Activated CD4-positive, alpha-beta T cell treated with anti-CD3 and anti-CD28 coated beads for 48 hours (primary cell): ENCODE results near the gene PROKR2.

Experiments
- DNase-seq: peaks from one replicate; pipeline ENCODE4 v3.0.0-alpha.2; 2020

Gene PROKR2

GRCh38 chr20:5316188-5317158 is at the start of gene PROKR2:
TSS of gene PROKR2 (minus strand) at chr20:5316954. CDS start at chr20:5314369, 2,585 bp downstream.
- DNase-seq = peak; percentile 43

- no peak for DNase-seq
Observed at GRCh38 chr20:5364997-5365597, 48.3 kb upstream of the PROKR2 start.

- DNase-seq = no peak
Observed at GRCh38 chr20:5364136-5364821, 47.5 kb upstream of the PROKR2 start.

- DNase-seq = no peak
Observed at GRCh38 chr20:5362771-5363170, 46.0 kb upstream of the PROKR2 start.

- no peak for DNase-seq
Observed at GRCh38 chr20:5361176-5361575, 44.4 kb upstream of the PROKR2 start.

GRCh38 chr20:5357946-5358345 is 41.2 kb upstream of the PROKR2 start:
- DNase-seq = no peak

GRCh38 chr20:5356941-5357340 is 40.2 kb upstream of the PROKR2 start:
- DNase-seq = no peak

GRCh38 chr20:5354901-5355300 is 38.1 kb upstream of the PROKR2 start:
- DNase-seq = no peak

GRCh38 chr20:5353624-5354496 is 37.1 kb upstream of the PROKR2 start:
- DNase-seq = no peak

GRCh38 chr20:5349448-5349847 is 32.7 kb upstream of the PROKR2 start:
- DNase-seq = no peak

GRCh38 chr20:5342021-5342420 is 25.3 kb upstream of the PROKR2 start:
- DNase-seq = no peak

GRCh38 chr20:5331340-5331739 is 14.6 kb upstream of the PROKR2 start:
- DNase-seq = no peak

GRCh38 chr20:5328268-5328667 is 11.5 kb upstream of the PROKR2 start:
- DNase-seq = no peak

GRCh38 chr20:5327356-5327755 is 10.6 kb upstream of the PROKR2 start:
- no peak for DNase-seq

GRCh38 chr20:5315807-5316187 is 957 bp downstream of the PROKR2 start:
- DNase-seq = no peak

- DNase-seq = no peak
Observed at GRCh38 chr20:5313916-5314315, 2.8 kb downstream of the PROKR2 start.

GRCh38 chr20:5312518-5312917 is 4.2 kb downstream of the PROKR2 start:
- DNase-seq = no peak

- no peak for DNase-seq
Observed at GRCh38 chr20:5309971-5310370, 6.8 kb downstream of the PROKR2 start.

- no peak for DNase-seq
Observed at GRCh38 chr20:5298811-5299210, 17.9 kb downstream of the PROKR2 start.

GRCh38 chr20:5297280-5298004 is 19.3 kb downstream of the PROKR2 start:
- DNase-seq = no peak

- DNase-seq = no peak
Observed at GRCh38 chr20:5290596-5290995, 26.2 kb downstream of the PROKR2 start.

- DNase-seq = no peak
Observed at GRCh38 chr20:5282561-5282960, 34.2 kb downstream of the PROKR2 start.
